ENCODE results near the gene C2CD4B.

DNA sequence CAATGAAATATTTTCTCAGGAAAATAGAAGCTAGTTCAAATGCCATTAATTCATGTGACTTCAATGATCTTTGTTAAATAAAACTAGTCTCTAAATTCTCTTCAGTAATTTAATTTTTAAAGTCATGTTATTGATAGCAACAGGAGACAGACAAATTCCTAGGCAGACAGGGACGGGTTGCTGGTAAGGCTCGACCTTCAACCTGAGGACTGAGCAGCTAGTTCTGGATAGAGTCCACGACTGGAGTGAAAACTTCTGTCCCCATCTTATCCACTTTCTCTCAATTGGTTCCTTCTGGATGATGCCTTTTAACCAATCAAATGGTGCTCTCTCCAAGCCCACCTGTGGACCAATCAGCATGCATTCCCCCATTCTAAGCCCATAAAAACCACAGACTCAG is 43.8 kb upstream of the C2CD4B start:
- TF ChIP-seq FOXM1 (IDR thresholded peaks at IDR 0.05; ENCODE audit: low read depth, low read length), result no peak
- no peak for TF ChIP-seq CREB1 (IDR thresholded peaks at IDR 0.05; ENCODE audit: low read depth)
- TF ChIP-seq, protein P1, sequence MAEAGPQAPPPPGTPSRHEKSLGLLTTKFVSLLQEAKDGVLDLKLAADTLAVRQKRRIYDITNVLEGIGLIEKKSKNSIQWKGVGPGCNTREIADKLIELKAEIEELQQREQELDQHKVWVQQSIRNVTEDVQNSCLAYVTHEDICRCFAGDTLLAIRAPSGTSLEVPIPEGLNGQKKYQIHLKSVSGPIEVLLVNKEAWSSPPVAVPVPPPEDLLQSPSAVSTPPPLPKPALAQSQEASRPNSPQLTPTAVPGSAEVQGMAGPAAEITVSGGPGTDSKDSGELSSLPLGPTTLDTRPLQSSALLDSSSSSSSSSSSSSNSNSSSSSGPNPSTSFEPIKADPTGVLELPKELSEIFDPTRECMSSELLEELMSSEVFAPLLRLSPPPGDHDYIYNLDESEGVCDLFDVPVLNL (IDR thresholded peaks at IDR 0.05; ENCODE audit: low read depth, low read length), result no peak
- TF ChIP-seq, protein P2, sequence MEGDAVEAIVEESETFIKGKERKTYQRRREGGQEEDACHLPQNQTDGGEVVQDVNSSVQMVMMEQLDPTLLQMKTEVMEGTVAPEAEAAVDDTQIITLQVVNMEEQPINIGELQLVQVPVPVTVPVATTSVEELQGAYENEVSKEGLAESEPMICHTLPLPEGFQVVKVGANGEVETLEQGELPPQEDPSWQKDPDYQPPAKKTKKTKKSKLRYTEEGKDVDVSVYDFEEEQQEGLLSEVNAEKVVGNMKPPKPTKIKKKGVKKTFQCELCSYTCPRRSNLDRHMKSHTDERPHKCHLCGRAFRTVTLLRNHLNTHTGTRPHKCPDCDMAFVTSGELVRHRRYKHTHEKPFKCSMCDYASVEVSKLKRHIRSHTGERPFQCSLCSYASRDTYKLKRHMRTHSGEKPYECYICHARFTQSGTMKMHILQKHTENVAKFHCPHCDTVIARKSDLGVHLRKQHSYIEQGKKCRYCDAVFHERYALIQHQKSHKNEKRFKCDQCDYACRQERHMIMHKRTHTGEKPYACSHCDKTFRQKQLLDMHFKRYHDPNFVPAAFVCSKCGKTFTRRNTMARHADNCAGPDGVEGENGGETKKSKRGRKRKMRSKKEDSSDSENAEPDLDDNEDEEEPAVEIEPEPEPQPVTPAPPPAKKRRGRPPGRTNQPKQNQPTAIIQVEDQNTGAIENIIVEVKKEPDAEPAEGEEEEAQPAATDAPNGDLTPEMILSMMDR (IDR thresholded peaks at IDR 0.05 in 2 of 3, conservative IDR thresholded peaks at IDR 0.05 in 1 of 3; ENCODE audit: control insufficient read depth in 2 of 3, extremely low read depth in 1 of 3, insufficient read depth in 1 of 3, low read depth in 3 of 3, low read length in 3 of 3), result no peak
- TF ChIP-seq, protein P3, sequence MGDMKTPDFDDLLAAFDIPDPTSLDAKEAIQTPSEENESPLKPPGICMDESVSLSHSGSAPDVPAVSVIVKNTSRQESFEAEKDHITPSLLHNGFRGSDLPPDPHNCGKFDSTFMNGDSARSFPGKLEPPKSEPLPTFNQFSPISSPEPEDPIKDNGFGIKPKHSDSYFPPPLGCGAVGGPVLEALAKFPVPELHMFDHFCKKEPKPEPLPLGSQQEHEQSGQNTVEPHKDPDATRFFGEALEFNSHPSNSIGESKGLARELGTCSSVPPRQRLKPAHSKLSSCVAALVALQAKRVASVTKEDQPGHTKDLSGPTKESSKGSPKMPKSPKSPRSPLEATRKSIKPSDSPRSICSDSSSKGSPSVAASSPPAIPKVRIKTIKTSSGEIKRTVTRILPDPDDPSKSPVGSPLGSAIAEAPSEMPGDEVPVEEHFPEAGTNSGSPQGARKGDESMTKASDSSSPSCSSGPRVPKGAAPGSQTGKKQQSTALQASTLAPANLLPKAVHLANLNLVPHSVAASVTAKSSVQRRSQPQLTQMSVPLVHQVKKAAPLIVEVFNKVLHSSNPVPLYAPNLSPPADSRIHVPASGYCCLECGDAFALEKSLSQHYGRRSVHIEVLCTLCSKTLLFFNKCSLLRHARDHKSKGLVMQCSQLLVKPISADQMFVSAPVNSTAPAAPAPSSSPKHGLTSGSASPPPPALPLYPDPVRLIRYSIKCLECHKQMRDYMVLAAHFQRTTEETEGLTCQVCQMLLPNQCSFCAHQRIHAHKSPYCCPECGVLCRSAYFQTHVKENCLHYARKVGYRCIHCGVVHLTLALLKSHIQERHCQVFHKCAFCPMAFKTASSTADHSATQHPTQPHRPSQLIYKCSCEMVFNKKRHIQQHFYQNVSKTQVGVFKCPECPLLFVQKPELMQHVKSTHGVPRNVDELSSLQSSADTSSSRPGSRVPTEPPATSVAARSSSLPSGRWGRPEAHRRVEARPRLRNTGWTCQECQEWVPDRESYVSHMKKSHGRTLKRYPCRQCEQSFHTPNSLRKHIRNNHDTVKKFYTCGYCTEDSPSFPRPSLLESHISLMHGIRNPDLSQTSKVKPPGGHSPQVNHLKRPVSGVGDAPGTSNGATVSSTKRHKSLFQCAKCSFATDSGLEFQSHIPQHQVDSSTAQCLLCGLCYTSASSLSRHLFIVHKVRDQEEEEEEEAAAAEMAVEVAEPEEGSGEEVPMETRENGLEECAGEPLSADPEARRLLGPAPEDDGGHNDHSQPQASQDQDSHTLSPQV (IDR thresholded peaks at IDR 0.05), result no peak
